ENCODE data around the gene AP1S2.

- TF ChIP-seq, protein P1, sequence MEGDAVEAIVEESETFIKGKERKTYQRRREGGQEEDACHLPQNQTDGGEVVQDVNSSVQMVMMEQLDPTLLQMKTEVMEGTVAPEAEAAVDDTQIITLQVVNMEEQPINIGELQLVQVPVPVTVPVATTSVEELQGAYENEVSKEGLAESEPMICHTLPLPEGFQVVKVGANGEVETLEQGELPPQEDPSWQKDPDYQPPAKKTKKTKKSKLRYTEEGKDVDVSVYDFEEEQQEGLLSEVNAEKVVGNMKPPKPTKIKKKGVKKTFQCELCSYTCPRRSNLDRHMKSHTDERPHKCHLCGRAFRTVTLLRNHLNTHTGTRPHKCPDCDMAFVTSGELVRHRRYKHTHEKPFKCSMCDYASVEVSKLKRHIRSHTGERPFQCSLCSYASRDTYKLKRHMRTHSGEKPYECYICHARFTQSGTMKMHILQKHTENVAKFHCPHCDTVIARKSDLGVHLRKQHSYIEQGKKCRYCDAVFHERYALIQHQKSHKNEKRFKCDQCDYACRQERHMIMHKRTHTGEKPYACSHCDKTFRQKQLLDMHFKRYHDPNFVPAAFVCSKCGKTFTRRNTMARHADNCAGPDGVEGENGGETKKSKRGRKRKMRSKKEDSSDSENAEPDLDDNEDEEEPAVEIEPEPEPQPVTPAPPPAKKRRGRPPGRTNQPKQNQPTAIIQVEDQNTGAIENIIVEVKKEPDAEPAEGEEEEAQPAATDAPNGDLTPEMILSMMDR (IDR thresholded peaks at IDR 0.05) = no peak
- TF ChIP-seq FOSL2 (IDR thresholded peaks at IDR 0.05; ENCODE audit: borderline replicate concordance, low read depth) (no peak), EP300 (IDR thresholded peaks at IDR 0.05; ENCODE audit: borderline replicate concordance in 1 of 2, low read depth in 1 of 2, low read length in 1 of 2) (no peak), SIN3A (IDR thresholded peaks at IDR 0.05; ENCODE audit: borderline replicate concordance, low read depth, low read length) (no peak), RCOR1 (IDR thresholded peaks at IDR 0.05; ENCODE audit: low read length) (no peak), NFIC (IDR thresholded peaks at IDR 0.05; ENCODE audit: borderline replicate concordance) (no peak), YY1 (IDR thresholded peaks at IDR 0.05; ENCODE audit: low read depth) (no peak), TEAD4 (IDR thresholded peaks at IDR 0.05; ENCODE audit: borderline replicate concordance, insufficient read depth) (no peak), RXRA (IDR thresholded peaks at IDR 0.05; ENCODE audit: borderline replicate concordance, low read depth) (no peak)
- TF ChIP-seq, protein P2, sequence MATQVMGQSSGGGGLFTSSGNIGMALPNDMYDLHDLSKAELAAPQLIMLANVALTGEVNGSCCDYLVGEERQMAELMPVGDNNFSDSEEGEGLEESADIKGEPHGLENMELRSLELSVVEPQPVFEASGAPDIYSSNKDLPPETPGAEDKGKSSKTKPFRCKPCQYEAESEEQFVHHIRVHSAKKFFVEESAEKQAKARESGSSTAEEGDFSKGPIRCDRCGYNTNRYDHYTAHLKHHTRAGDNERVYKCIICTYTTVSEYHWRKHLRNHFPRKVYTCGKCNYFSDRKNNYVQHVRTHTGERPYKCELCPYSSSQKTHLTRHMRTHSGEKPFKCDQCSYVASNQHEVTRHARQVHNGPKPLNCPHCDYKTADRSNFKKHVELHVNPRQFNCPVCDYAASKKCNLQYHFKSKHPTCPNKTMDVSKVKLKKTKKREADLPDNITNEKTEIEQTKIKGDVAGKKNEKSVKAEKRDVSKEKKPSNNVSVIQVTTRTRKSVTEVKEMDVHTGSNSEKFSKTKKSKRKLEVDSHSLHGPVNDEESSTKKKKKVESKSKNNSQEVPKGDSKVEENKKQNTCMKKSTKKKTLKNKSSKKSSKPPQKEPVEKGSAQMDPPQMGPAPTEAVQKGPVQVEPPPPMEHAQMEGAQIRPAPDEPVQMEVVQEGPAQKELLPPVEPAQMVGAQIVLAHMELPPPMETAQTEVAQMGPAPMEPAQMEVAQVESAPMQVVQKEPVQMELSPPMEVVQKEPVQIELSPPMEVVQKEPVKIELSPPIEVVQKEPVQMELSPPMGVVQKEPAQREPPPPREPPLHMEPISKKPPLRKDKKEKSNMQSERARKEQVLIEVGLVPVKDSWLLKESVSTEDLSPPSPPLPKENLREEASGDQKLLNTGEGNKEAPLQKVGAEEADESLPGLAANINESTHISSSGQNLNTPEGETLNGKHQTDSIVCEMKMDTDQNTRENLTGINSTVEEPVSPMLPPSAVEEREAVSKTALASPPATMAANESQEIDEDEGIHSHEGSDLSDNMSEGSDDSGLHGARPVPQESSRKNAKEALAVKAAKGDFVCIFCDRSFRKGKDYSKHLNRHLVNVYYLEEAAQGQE (IDR thresholded peaks at IDR 0.05; ENCODE audit: low read depth, low read length) = no peak
- TF ChIP-seq, protein P3, sequence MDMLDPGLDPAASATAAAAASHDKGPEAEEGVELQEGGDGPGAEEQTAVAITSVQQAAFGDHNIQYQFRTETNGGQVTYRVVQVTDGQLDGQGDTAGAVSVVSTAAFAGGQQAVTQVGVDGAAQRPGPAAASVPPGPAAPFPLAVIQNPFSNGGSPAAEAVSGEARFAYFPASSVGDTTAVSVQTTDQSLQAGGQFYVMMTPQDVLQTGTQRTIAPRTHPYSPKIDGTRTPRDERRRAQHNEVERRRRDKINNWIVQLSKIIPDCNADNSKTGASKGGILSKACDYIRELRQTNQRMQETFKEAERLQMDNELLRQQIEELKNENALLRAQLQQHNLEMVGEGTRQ (IDR thresholded peaks at IDR 0.05; ENCODE audit: borderline replicate concordance, low read depth, low read length) = no peak
- TF ChIP-seq, protein P4, sequence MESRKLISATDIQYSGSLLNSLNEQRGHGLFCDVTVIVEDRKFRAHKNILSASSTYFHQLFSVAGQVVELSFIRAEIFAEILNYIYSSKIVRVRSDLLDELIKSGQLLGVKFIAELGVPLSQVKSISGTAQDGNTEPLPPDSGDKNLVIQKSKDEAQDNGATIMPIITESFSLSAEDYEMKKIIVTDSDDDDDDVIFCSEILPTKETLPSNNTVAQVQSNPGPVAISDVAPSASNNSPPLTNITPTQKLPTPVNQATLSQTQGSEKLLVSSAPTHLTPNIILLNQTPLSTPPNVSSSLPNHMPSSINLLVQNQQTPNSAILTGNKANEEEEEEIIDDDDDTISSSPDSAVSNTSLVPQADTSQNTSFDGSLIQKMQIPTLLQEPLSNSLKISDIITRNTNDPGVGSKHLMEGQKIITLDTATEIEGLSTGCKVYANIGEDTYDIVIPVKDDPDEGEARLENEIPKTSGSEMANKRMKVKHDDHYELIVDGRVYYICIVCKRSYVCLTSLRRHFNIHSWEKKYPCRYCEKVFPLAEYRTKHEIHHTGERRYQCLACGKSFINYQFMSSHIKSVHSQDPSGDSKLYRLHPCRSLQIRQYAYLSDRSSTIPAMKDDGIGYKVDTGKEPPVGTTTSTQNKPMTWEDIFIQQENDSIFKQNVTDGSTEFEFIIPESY (IDR thresholded peaks at IDR 0.05; ENCODE audit: borderline replicate concordance, low read depth) = no peak
Measured at GRCh38 chrX:15903186-15903681, 48.6 kb upstream of the AP1S2 start.

Measured in SK-N-SH (cell line).